Measurements from ENCODE around the gene MFSD6.

The MFSD6 gene

GRCh38 chr2:190441564-190441963, 33.4 kb downstream of the MFSD6 start:
- no peak for DNase-seq

GRCh38 chr2:190443055-190443454, 34.9 kb downstream of the MFSD6 start:
- no peak for DNase-seq

GRCh38 chr2:190443778-190444481, 35.8 kb downstream of the MFSD6 start:
- no peak for DNase-seq

- DNase-seq = no peak
Observed at GRCh38 chr2:190444976-190445375, 36.8 kb downstream of the MFSD6 start.

- DNase-seq = no peak
Observed at GRCh38 chr2:190446193-190446592, 38.0 kb downstream of the MFSD6 start.

- DNase-seq = no peak
Observed at GRCh38 chr2:190446750-190447516, 38.8 kb downstream of the MFSD6 start.

GRCh38 chr2:190447766-190448165, 39.6 kb downstream of the MFSD6 start:
- DNase-seq = no peak

GRCh38 chr2:190449925-190450324, 41.8 kb downstream of the MFSD6 start:
- DNase-seq = no peak

GRCh38 chr2:190450363-190450762, 42.2 kb downstream of the MFSD6 start:
- DNase-seq = no peak

GRCh38 chr2:190451561-190452176, 43.5 kb downstream of the MFSD6 start:
- no peak for DNase-seq

GRCh38 chr2:190452433-190452832, 44.3 kb downstream of the MFSD6 start:
- DNase-seq = no peak

- DNase-seq = no peak
Observed at GRCh38 chr2:190454795-190455194, 46.6 kb downstream of the MFSD6 start.

- DNase-seq = no peak
Observed at GRCh38 chr2:190455358-190456095, 47.4 kb downstream of the MFSD6 start.

GRCh38 chr2:190456833-190457232, 48.7 kb downstream of the MFSD6 start:
- no peak for DNase-seq

- DNase-seq = no peak
Observed at GRCh38 chr2:190457256-190457655, 49.1 kb downstream of the MFSD6 start.

GRCh38 chr2:190458352-190459107, 50.4 kb downstream of the MFSD6 start:
- no peak for DNase-seq

GRCh38 chr2:190459881-190460280, 51.7 kb downstream of the MFSD6 start:
- DNase-seq = no peak

- no peak for DNase-seq
Observed at GRCh38 chr2:190460487-190460886, 52.3 kb downstream of the MFSD6 start.

- DNase-seq = no peak
Observed at GRCh38 chr2:190462181-190462580, 54.0 kb downstream of the MFSD6 start.

GRCh38 chr2:190462611-190463010, 54.5 kb downstream of the MFSD6 start:
- no peak for DNase-seq

- DNase-seq = no peak
Observed at GRCh38 chr2:190465060-190465459, 56.9 kb downstream of the MFSD6 start.

- no peak for DNase-seq
Observed at GRCh38 chr2:190466819-190467446, 58.8 kb downstream of the MFSD6 start.

Measured in CD4-positive, alpha-beta T cell treated with Interleukin-10 for 1 hour (primary cell).